ENCODE data around the gene STS. TPM values are rescaled to one million over a fixed set of nuclear protein-coding genes. Genes with fewer than 3 reads are reported as not detected.

Gene STS, protein sequence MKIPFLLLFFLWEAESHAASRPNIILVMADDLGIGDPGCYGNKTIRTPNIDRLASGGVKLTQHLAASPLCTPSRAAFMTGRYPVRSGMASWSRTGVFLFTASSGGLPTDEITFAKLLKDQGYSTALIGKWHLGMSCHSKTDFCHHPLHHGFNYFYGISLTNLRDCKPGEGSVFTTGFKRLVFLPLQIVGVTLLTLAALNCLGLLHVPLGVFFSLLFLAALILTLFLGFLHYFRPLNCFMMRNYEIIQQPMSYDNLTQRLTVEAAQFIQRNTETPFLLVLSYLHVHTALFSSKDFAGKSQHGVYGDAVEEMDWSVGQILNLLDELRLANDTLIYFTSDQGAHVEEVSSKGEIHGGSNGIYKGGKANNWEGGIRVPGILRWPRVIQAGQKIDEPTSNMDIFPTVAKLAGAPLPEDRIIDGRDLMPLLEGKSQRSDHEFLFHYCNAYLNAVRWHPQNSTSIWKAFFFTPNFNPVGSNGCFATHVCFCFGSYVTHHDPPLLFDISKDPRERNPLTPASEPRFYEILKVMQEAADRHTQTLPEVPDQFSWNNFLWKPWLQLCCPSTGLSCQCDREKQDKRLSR
- 49.1 and 70.0 TPM in 2 replicates for total RNA-seq (2022)
- percentile 88 among the genes with signal in this experiment for Bru-seq, nascent RNA
- BruChase-seq, experiment 1, labeled RNA remaining after a 2-hour chase = percentile 85 among the genes with signal in this experiment
- percentile 92 among the genes with signal in this experiment for BruChase-seq, experiment 2, labeled RNA remaining after a 6-hour chase
- long read RNA-seq, full-length matches to known transcripts = 24 of 64 reads
- long read RNA-seq, partial matches to known transcripts = 18 of 64 reads
- long read RNA-seq, other reads (novel, unspliced or antisense) = 22 of 64 reads

DNA sequence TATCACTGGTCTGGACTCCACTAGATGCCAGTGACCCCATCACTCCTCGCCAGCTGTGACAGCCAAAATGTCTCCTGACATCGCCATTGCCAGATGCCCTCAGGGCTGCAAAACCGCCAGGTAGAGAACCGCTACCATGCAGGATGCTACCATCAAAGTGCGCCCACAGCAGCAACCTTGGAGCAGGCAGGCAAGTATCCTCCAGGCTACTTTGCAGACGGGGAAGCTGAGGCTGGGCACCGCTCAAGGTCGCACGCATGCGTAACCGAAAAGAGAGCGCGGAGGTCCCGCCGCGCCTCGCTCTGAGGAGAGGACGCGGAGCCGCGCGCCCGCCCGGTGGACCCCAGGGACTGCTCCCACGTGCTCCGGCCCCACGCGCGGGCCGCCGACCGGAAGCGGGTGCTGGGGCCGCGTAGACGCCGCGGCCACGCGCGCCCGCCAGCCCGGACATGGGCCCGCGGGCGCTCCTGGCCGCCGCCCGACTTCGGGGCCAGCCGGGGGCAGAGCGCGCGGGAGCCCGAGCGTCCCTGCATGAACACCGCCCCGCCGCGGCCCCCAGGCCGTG lies at the start of gene STS:
TSS of gene STS (plus strand) at position 300 of the 565 bp plus-strand sequence. CDS start 105,488 bp downstream, outside the sequence.
- H3K9me3 ChIP-seq = no peaks in the 10 kb centered on the region
- H3K4me3 Mint-ChIP-seq (ENCODE audit: unreplicated experiment) = peak within 1 kb of the TSS; percentile 75
- TF ChIP-seq, protein P1, sequence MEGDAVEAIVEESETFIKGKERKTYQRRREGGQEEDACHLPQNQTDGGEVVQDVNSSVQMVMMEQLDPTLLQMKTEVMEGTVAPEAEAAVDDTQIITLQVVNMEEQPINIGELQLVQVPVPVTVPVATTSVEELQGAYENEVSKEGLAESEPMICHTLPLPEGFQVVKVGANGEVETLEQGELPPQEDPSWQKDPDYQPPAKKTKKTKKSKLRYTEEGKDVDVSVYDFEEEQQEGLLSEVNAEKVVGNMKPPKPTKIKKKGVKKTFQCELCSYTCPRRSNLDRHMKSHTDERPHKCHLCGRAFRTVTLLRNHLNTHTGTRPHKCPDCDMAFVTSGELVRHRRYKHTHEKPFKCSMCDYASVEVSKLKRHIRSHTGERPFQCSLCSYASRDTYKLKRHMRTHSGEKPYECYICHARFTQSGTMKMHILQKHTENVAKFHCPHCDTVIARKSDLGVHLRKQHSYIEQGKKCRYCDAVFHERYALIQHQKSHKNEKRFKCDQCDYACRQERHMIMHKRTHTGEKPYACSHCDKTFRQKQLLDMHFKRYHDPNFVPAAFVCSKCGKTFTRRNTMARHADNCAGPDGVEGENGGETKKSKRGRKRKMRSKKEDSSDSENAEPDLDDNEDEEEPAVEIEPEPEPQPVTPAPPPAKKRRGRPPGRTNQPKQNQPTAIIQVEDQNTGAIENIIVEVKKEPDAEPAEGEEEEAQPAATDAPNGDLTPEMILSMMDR (IDR thresholded peaks at IDR 0.05; ENCODE audit: insufficient read depth in 1 of 2, low read depth in 1 of 2, low read length in 1 of 2, severe bottlenecking in 1 of 2, unreplicated experiment in 1 of 2) = no peak
- POLR2A ChIA-PET = no interaction called here
- H3K27me3 Mint-ChIP-seq (ENCODE audit: insufficient read depth, unreplicated experiment) = no peaks in the 10 kb centered on the region
- H3K4me1 ChIP-seq = peaks cover 29% of the 10 kb centered on the region
- no peaks in the 10 kb centered on the region for H3K36me3 ChIP-seq (ENCODE audit: control insufficient read depth, insufficient read depth, low read length)
- H3K27ac Mint-ChIP-seq (ENCODE audit: unreplicated experiment) = peak within 1 kb of the TSS; percentile 35
- CTCF ChIA-PET = no interaction called here
- peaks cover 7% of the 10 kb centered on the region for H3K36me3 Mint-ChIP-seq (ENCODE audit: insufficient read depth, unreplicated experiment)
- no peaks in the 10 kb centered on the region for H3K9me3 Mint-ChIP-seq (ENCODE audit: unreplicated experiment)
- peaks cover 7% of the 10 kb centered on the region for H3K4me1 Mint-ChIP-seq (ENCODE audit: low read depth, unreplicated experiment)
- no peaks in the 10 kb centered on the region for H3K27me3 ChIP-seq (replicated peaks; ENCODE audit: control insufficient read depth, insufficient read depth, low read length)
- peak within 1 kb of the TSS; percentile 87 for H3K4me3 ChIP-seq (ENCODE audit: low read depth, low read length)
- DNase-seq = peak in 1 of 2 experiments; percentile 30
- no TSS peak for BruUV-seq (replicated peaks)
- intact Hi-C loops (cut with micrococcal nuclease; ENCODE audit: unreplicated experiment) = loop anchor here (2.0 kb wide), 1 partner anchor 71 kb away; no protein-coding TSS in a partner anchor

DNA sequence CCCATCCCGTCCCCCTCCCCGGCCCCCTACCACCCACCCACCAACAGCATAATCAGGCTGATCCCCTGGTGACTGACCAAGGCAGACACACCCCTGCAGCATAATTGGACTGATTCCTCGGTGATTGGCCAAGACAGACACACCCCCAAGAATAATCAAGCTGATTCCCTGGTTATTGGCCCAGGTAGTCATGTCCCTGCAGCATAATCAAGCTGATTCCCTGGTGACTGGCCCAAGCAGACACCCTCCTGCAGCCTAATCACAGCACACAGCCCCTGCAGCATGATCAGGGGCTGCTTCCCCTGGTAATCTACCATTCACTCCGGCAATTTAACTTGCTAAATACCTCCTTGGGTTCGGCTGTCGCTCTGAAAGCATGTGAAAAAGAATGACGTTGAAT lies 47.5 kb upstream of the STS start:
- no peaks in the 10 kb centered on the region for H3K27me3 ChIP-seq (replicated peaks; ENCODE audit: control insufficient read depth, insufficient read depth, low read length)
- Mint-ChIP-seq H3K4me1 (ENCODE audit: low read depth, unreplicated experiment) (peaks cover 6% of the 10 kb centered on the region), H3K27ac (ENCODE audit: unreplicated experiment) (no peak overlapping the region), H3K36me3 (ENCODE audit: insufficient read depth, unreplicated experiment) (peaks cover 20% of the 10 kb centered on the region), H3K27me3 (ENCODE audit: insufficient read depth, unreplicated experiment) (no peaks in the 10 kb centered on the region), H3K4me3 (ENCODE audit: unreplicated experiment) (no peak overlapping the region), H3K9me3 (ENCODE audit: unreplicated experiment) (no peaks in the 10 kb centered on the region)
- DNase-seq = no peak
- no peaks in the 10 kb centered on the region for H3K4me1 ChIP-seq
- no peaks in the 10 kb centered on the region for H3K9me3 ChIP-seq
- POLR2A ChIA-PET = no interaction called here
- no TSS peak for BruUV-seq (replicated peaks)
- CTCF ChIA-PET = no interaction called here
- H3K4me3 ChIP-seq (ENCODE audit: low read depth, low read length) = no peak overlapping the region
- no peaks in the 10 kb centered on the region for H3K36me3 ChIP-seq (ENCODE audit: control insufficient read depth, insufficient read depth, low read length)
- TF ChIP-seq, protein P1 (IDR thresholded peaks at IDR 0.05; ENCODE audit: insufficient read depth in 1 of 2, low read depth in 1 of 2, low read length in 1 of 2, severe bottlenecking in 1 of 2, unreplicated experiment in 1 of 2) = no peak
- intact Hi-C loops (cut with micrococcal nuclease; ENCODE audit: unreplicated experiment) = no loop called here

DNA sequence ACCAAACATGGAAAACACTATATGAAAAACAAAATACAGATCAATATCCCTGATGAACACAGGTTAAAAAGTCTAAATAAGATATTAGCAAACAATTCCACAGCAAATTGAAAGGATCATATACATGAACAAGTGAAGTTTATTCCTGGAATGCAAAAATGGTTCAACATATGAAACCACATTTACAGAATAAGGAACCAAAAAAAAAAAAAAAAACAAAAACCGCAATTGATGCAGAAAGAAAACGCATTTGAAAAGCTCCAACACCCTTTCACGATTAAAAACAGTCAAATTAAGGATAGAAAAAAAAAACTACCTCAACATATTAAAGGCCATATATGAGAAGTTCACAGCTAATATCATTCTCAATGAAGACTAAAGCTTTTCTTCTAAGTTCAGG lies 45.4 kb upstream of the STS start:
- no peaks in the 10 kb centered on the region for H3K27me3 ChIP-seq (replicated peaks; ENCODE audit: control insufficient read depth, insufficient read depth, low read length)
- no peaks in the 10 kb centered on the region for H3K36me3 ChIP-seq (ENCODE audit: control insufficient read depth, insufficient read depth, low read length)
- H3K9me3 ChIP-seq = no peaks in the 10 kb centered on the region
- intact Hi-C loops (cut with micrococcal nuclease; ENCODE audit: unreplicated experiment) = no loop called here
- Mint-ChIP-seq H3K9me3 (ENCODE audit: unreplicated experiment) (no peaks in the 10 kb centered on the region), H3K36me3 (ENCODE audit: insufficient read depth, unreplicated experiment) (peaks cover 19% of the 10 kb centered on the region), H3K4me1 (ENCODE audit: low read depth, unreplicated experiment) (peaks cover 6% of the 10 kb centered on the region), H3K27me3 (ENCODE audit: insufficient read depth, unreplicated experiment) (no peaks in the 10 kb centered on the region), H3K27ac (ENCODE audit: unreplicated experiment) (no peak overlapping the region), H3K4me3 (ENCODE audit: unreplicated experiment) (no peak overlapping the region)
- no TSS peak for BruUV-seq (replicated peaks)
- DNase-seq = no peak
- TF ChIP-seq, protein P1 (IDR thresholded peaks at IDR 0.05; ENCODE audit: insufficient read depth in 1 of 2, low read depth in 1 of 2, low read length in 1 of 2, severe bottlenecking in 1 of 2, unreplicated experiment in 1 of 2) = no peak
- ChIA-PET POLR2A (no interaction called here), CTCF (no interaction called here)
- no peak overlapping the region for H3K4me3 ChIP-seq (ENCODE audit: low read depth, low read length)
- H3K4me1 ChIP-seq = no peaks in the 10 kb centered on the region
